ENCODE measurements around the gene MEF2D. TPM values are rescaled to one million over a fixed set of nuclear protein-coding genes. Genes with fewer than 3 reads are reported as not detected.

The MEF2D gene
- total RNA-seq, 2 experiments from 2014 or later: 155 to 162 TPM

DNA sequence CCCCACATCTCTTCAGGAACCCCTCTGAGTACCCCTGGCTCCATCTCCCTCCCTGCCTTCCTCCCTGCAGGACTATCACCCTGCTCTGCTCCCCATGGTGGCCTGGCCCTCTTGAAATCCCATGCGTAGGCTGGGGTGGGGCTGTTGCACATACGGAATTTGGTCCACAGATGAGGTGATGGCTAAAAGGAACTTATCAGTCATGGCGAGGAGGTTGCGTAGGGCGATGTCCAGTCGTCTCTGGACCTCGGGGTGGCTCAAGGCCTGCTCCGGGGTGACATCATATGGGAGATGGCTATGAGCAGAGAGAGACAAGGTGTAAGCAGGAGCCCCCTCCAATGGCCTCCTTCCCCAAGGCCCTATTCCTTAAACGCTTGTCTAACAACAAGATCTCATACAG is 36.5 kb upstream of the MEF2D start:
- ATAC-seq (ENCODE audit: poor library complexity): no peak
- no peaks in the 10 kb centered on the region for H3K36me3 ChIP-seq (ENCODE audit: insufficient read depth, low read length)
- Mint-ChIP-seq H3K9me3 (no peaks in the 10 kb centered on the region), H3K4me3 (no peak overlapping the region), H3K27ac (no peak overlapping the region), H3K36me3 (ENCODE audit: low read depth) (no peaks in the 10 kb centered on the region), H3K4me1 (ENCODE audit: low read depth) (no peaks in the 10 kb centered on the region), H3K27me3 (no peaks in the 10 kb centered on the region)
- no peaks in the 10 kb centered on the region for H3K9me3 ChIP-seq (ENCODE audit: control insufficient read depth in 1 of 2, insufficient read depth in 1 of 2, low read length in 2 of 2)
- CTCF ChIA-PET: no interaction called here
- no peaks in the 10 kb centered on the region for H3K4me1 ChIP-seq (ENCODE audit: insufficient read depth, low read length)
- H3K4me3 ChIP-seq (ENCODE audit: low read length): no peak overlapping the region
- intact Hi-C loops (cut with DNase I, micrococcal nuclease): no loop called here
- TF ChIP-seq, protein P1, sequence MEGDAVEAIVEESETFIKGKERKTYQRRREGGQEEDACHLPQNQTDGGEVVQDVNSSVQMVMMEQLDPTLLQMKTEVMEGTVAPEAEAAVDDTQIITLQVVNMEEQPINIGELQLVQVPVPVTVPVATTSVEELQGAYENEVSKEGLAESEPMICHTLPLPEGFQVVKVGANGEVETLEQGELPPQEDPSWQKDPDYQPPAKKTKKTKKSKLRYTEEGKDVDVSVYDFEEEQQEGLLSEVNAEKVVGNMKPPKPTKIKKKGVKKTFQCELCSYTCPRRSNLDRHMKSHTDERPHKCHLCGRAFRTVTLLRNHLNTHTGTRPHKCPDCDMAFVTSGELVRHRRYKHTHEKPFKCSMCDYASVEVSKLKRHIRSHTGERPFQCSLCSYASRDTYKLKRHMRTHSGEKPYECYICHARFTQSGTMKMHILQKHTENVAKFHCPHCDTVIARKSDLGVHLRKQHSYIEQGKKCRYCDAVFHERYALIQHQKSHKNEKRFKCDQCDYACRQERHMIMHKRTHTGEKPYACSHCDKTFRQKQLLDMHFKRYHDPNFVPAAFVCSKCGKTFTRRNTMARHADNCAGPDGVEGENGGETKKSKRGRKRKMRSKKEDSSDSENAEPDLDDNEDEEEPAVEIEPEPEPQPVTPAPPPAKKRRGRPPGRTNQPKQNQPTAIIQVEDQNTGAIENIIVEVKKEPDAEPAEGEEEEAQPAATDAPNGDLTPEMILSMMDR (IDR thresholded peaks at IDR 0.05): no peak
- no peaks in the 10 kb centered on the region for H3K27me3 ChIP-seq (ENCODE audit: control insufficient read depth in 1 of 2, insufficient read depth in 2 of 2, low read length in 2 of 2)
- no peak overlapping the region for H3K27ac ChIP-seq (ENCODE audit: low read depth in 1 of 2, low read length in 2 of 2)
- POLR2A ChIA-PET: no interaction called here
- no peak for DNase-seq

DNA sequence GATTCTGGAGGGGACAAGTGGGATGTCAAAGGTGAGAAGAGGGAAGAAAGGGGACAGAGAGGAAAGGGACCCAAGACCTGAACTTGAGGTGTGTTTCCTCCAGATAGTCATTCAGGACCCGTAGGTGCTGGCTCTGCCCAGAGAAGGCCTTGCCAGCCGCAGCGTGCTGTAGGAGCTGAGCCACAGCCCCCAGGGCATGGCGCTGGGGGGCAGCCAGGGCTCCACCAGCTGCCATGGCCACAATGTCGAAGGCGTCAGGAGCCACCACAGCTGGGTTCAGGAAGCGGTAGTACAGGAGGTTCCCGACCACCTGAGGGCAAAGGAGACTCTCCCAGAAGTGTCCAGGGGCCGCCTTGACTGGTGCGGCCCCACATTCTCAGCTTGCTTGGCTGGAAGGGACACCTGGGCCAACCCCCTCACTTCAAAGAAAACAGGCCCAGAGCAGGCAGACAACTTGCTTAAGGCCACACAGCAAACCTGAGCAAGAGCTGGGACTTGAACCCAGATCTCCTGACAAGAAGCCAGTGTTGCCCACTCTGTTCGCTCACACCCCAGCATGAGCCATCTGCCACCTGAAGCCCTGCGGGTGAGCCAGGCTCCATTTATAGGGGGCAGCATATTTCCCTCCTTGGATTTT is 34.0 kb upstream of the MEF2D start:
- intact Hi-C loops (cut with DNase I, micrococcal nuclease): no loop called here
- Histone ChIP-seq H3K36me3 (ENCODE audit: insufficient read depth, low read length) (no peaks in the 10 kb centered on the region), H3K27me3 (ENCODE audit: control insufficient read depth in 1 of 2, insufficient read depth in 2 of 2, low read length in 2 of 2) (no peaks in the 10 kb centered on the region), H3K4me3 (ENCODE audit: low read length) (no peak overlapping the region), H3K27ac (ENCODE audit: low read depth in 1 of 2, low read length in 2 of 2) (no peak overlapping the region), H3K9me3 (ENCODE audit: control insufficient read depth in 1 of 2, insufficient read depth in 1 of 2, low read length in 2 of 2) (no peaks in the 10 kb centered on the region), H3K4me1 (ENCODE audit: insufficient read depth, low read length) (no peaks in the 10 kb centered on the region)
- no peaks in the 10 kb centered on the region for H3K27me3 Mint-ChIP-seq
- DNase-seq (no peak), ATAC-seq (ENCODE audit: poor library complexity) (no peak)
- no peaks in the 10 kb centered on the region for H3K9me3 Mint-ChIP-seq
- no peaks in the 10 kb centered on the region for H3K4me1 Mint-ChIP-seq (ENCODE audit: low read depth)
- no peak overlapping the region for H3K27ac Mint-ChIP-seq
- ChIA-PET POLR2A (no interaction called here), CTCF (no interaction called here)
- H3K36me3 Mint-ChIP-seq (ENCODE audit: low read depth): no peaks in the 10 kb centered on the region
- TF ChIP-seq, protein P1 (IDR thresholded peaks at IDR 0.05): no peak
- H3K4me3 Mint-ChIP-seq: no peak overlapping the region

DNA sequence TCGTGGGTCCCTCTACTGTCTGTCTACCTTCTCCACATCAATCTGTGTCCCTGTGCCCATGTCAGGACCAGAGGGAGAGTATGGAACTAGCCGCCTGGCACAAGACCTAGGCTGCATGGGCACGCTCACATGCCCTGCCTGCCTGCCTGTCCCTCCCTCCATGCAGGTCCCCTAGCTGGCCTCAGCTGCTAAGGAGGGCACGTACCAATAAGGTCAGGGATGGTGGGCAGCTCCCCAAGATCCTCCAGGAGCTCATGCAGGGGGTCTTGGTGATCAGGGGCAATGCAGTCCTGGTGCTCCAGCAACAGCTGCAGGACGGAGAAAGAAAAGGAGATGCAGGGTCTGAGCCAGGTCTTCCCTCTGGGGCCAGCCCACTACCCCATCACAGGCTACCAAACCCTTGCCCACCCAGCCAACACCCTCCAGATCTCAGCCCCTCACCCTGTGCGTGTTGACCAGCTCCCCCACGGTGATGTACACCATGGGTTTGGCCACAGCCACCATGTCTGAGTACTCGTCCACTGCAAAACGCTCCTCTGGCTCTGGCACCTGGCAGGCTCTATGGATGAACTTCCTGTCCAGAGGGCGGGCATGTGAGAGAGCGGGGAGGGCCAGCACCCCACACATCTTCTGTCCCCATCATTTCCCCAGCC is 33.1 kb upstream of the MEF2D start:
- TF ChIP-seq, protein P1 (IDR thresholded peaks at IDR 0.05): no peak
- intact Hi-C loops (cut with DNase I, micrococcal nuclease): no loop called here
- H3K4me3 ChIP-seq (ENCODE audit: low read length): no peak overlapping the region
- no peaks in the 10 kb centered on the region for H3K9me3 Mint-ChIP-seq
- H3K27me3 Mint-ChIP-seq: no peaks in the 10 kb centered on the region
- POLR2A ChIA-PET: no interaction called here
- no peaks in the 10 kb centered on the region for H3K36me3 ChIP-seq (ENCODE audit: insufficient read depth, low read length)
- no peaks in the 10 kb centered on the region for H3K9me3 ChIP-seq (ENCODE audit: control insufficient read depth in 1 of 2, insufficient read depth in 1 of 2, low read length in 2 of 2)
- H3K4me1 Mint-ChIP-seq (ENCODE audit: low read depth): peaks cover 4% of the 10 kb centered on the region
- CTCF ChIA-PET: no interaction called here
- H3K27ac ChIP-seq (ENCODE audit: low read depth in 1 of 2, low read length in 2 of 2): no peak overlapping the region
- ATAC-seq (ENCODE audit: poor library complexity): no peak
- peak in 1 of 14 experiments; percentile 28 for DNase-seq
- H3K27ac Mint-ChIP-seq: no peak overlapping the region
- peaks cover under 1% of the 10 kb centered on the region for H3K4me1 ChIP-seq (ENCODE audit: insufficient read depth, low read length)
- H3K4me3 Mint-ChIP-seq: no peak overlapping the region
- H3K27me3 ChIP-seq (ENCODE audit: control insufficient read depth in 1 of 2, insufficient read depth in 2 of 2, low read length in 2 of 2): no peaks in the 10 kb centered on the region
- H3K36me3 Mint-ChIP-seq (ENCODE audit: low read depth): no peaks in the 10 kb centered on the region

Measured in CD4-positive, alpha-beta T cell (primary cell).